GM15510 (cell line): Measurements from ENCODE around the gene MAP3K9.

Source experiments
- POLR2A ChIP-seq: IDR thresholded peaks from 3 replicates; pipeline ENCODE4 v1.6.1; 2011; ENCODE audit warnings: borderline replicate concordance; ENCODE audit not compliant: insufficient read length; ENCODE audit errors: extremely low read depth

MAP3K9 gene

DNA sequence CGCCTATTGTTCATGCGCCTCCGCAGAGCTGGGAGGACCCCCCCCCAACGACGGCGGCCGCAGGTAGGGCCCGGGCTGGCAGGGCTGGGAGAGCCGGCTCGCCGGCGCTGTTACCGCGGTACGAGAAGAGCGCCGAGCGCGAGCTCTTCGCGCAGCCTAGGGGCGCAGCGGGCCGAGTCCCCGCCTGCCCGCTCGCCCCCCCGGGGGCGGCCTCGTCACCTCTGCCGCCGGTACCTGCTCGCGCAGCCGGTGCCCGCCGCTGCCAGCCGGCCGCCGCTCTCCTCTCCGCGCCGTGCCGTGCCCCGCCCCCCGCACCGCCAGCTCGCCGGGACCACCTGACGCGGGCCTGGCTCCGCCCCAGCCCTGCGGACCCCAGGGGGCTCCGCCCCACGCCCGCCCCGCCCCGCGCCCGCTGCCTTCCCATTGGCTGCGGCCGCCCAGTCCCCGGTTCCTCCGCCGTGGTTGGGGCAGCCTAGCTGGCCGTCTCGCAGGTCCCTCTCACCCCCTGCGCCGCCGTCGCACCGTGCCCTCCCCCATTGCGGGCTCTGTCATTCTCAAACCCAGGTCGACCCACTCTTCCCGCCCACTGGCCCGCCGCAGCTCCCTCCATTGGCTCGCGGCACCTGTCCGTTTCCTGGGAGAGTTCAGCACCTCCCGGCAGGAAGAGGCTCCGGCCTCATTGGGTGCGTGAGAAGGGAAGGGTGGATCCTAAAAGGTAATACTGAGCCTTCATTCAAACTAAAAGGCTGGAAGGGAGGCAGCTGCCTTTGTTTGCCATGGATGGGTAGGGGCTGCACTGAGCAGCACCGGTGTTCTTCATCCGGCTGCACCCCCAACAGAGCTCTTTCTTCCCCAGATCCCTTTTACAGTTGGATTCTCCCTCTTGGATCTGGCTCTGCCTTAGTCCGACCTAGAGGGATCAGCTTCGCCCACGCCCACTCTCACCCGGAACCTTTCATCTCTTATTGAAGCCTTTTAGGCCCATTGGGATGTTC lies at the start of gene MAP3K9:
Gene MAP3K9 (minus strand): TSS at position 289 of the 995 bp plus-strand sequence. CDS start 342 bp downstream, outside the sequence.
- TF ChIP-seq POLR2A: peak; percentile 17

DNA sequence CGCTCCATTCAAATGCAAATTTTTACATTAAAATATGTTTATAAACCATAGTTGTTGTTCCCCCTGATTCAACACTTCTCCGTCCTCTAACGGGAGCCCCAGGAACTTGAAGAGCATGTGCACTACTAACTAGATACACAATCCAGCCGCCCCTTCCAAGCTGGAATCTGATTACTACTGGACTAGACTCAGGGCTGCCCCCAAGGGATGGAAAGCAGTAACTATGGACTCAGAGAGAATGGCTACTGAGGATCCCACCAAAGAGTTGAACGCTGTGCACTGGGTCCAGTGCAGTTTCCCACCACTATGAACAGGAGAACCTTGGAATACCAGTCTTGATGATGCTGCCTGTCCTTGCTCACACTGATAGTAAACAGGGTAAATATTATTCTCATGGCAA lies 49.3 kb upstream of the MAP3K9 start:
- TF ChIP-seq POLR2A: no peak

DNA sequence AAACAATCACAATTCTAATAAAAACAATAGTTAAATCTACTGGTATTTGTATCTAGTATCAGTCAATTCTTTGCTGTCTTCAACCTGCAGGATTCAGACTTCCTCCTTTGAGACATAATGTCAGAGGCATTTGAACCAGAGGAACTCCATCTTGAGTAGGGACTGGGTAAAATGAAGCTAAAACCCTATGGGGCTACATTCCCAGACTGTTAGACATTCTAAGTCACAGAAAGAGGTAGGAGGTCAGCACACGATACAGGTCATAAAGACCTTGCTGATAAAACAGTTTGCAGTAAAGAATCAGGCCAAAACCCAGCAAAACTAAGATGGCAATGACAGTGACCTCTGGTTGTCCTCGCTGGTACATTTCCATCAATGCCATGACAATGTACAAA lies 48.2 kb upstream of the MAP3K9 start:
- TF ChIP-seq POLR2A: no peak

DNA sequence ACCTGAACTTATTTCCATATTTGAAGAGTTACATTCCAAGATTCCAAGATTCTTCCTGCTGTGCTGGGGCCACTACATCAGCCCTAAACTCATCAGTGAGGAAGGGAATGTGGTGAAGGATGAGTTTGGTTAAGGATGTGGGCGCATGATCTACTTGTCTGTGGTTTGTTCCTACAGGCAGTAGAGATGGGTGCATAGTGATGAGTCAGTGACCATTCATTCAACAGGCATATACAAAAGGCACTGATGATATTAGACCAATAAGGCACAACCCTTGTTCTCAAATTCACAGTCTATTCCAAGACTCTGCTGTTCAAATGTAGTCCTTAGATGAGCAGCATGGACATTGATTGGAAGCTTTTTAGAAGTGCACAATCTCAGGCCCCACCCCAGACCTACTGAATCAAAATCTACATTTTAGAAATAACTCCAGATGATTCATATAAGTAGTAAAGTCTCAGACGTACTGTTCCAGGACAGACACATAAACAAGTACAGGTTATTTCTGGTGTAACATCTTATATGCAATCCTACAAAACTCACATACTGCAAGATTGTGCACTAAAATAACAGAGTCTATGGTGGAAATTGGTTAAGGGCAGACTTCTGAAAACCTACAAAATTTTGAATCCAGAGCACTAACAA lies 47.7 kb upstream of the MAP3K9 start:
- TF ChIP-seq POLR2A: no peak

DNA sequence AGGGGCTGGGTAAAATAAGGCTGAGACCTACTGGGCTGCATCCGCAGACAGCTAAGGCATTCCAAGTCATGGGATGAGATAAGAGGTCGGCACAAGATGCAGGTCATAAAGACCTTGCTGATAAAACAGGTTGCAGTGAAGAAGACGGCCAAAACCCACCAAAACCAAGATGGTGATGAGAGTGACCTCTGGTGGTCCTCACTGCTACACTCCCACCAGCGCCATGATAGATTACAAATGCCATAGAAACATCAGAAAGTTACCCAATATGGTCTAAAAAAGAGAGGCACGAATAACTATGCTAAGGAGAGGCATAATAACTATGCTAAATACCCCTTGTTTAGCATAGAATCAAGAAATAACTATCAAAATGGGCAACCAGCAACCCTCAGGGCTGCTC lies 46.2 kb upstream of the MAP3K9 start:
- no peak for TF ChIP-seq POLR2A

DNA sequence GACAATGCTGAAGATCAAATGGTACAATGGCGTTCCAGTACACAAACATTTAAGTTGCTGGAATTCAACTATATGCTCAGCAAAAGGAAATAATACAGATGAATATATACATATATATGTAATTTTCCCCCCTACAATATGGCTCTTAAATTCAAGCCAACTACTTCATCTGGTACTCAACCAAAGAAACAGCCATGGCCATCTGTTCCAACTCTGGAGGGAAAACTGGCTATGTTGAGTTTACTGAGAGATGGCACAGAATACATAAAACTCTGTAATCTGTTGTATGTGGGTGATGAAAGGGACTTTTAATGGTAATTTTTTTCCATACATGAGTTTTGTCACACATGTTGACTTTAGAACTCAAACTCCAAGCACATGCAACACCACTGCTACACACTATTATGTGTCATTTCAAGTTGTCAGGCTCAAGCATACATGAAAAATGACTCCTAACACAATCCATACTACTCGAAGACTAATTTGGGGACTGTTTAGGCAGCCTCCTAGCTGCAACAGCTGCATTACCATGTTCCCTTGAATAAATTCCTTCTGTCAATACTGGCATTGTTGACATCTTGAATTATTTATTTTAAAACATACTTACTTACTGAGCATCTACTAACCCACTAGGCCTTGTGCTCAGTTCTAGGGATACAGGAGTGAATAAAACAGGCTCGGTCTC lies 38.2 kb upstream of the MAP3K9 start:
- no peak for TF ChIP-seq POLR2A

DNA sequence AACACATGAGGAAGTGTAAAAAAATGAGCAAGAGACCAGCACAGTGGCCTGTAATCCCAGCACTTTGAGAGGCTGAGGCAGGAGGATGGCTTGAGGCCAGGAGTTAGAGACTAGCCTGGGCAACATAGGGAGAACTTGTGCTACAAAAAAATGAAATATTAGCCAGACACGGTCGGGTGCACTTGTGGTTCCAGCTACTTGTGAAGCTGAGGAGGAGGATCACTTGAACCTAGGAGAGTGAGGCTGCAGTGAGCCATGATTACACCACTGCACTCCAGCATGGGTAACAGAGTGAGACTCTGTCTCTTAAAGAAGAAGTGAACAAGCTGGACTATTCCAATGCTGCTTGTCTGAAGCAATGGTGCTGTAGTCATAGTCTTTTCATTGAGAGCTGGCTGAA lies 36.3 kb upstream of the MAP3K9 start:
- TF ChIP-seq POLR2A: no peak

DNA sequence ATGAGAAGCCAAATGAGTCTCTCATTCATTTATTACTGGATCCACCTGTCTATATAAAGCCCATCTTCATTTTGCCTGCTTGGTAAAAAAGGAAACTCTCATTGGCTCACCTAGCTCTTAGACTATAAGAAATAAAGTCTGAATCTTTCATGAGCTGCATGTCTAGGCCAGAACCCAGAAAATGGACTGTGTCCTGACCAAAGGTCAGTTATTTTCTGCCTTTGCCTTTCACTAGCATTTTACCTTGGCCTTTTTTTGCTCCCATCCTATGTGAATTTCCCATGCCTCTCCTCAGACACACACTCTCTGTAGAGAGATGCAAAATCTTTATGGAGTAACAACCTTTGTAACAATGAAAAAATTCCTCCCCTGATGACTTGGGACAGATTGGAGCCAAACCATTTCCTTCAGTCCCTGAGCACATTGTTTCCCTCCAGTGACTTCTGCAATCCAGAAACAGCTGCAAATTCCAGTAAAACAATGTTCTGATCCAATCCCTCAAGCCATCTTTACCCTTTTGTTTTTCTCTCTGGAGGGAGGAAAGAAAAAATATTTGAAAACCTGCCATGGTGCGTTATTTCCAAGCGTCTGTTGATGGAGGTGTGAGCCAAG lies 33.6 kb upstream of the MAP3K9 start:
- no peak for TF ChIP-seq POLR2A

DNA sequence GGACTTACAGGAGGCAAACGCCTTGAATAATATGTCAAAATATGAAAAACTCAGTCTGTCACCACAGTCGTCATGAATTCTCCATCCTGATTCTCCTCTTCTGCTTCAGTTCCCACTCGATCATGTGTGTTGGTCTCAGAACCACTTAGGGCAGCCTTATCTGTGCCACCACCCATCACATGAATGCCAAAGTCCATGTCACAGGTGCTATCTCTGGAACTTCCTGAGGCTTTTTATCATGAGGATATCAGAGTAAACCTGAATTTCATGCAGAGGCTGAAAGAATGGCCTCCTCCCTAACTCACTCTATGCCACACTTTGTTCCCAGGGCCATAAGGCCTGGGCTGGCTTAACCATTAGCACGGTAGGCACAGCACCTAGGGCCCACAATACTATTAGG lies 28.8 kb upstream of the MAP3K9 start:
- no peak for TF ChIP-seq POLR2A

DNA sequence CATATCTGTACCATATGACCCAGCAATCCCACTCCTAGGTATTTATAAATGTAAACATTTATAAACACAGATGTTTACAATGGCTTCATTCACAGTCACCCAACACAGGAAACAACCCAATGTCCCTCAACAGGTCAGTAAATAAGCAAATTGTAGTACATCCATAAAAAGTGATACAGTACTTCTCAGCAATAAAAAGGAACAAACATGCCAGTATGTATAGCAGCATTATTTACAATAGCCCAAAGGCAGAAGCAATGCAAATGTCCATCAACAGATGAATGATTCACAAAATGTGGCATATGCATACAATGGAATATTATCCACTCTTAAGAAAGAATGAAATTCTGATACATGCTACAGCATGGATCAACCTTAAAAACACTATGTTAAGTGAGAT lies 27.6 kb upstream of the MAP3K9 start:
- TF ChIP-seq POLR2A: no peak

DNA sequence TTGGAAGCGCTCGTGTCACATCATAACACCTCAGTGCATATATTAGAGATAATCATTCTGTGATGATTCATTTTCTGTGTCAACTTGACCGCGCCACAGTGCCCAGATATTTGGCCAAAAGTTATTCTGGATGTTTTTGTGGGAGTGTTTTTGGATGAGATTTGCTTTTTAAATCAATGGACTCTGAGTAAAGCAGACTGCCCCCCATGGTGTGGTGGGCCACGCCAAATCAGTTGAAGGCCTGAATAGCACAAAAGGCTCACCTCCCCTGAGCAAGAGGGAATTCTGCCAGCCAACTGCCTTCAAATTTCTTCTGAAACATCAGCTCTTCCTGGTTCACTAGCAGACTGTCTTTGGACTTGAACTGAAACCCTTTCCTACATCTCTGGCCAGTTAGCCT lies 24.6 kb upstream of the MAP3K9 start:
- no peak for TF ChIP-seq POLR2A

DNA sequence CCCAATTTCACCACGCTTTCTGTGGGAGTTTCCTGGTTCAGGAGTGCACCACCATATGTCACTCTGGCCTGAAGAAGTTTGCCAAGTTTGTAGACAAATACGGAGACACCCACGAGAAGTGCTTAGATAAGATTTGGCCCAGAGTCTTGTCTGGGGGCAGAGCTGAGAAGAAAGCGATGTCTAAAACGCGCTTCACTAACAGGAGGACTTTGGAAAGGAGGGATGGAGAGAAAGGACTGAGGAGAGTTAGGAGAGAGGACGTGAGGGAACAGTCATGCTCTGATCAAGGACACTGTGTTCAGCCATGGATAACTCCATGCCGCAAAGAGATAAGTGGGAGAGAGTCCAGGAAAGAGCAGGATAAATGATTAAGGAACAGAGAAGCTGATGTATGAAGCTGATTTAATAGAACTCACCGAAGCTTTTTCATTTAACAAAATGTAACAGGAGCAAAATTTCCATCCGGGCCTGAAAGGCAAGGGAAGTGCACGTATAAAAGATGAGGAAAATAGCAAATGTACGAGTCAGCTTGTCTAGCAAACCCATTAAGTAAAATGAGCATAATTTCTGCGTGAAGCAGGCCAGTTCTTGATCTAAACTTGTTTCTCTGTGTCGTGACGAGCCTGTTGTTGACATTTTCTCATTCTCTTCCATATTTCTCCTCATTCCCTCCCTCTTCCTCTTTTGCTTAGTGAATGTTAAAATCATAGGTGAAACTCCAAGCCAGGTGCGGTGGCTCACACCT lies 23.4 kb upstream of the MAP3K9 start:
- no peak for TF ChIP-seq POLR2A

DNA sequence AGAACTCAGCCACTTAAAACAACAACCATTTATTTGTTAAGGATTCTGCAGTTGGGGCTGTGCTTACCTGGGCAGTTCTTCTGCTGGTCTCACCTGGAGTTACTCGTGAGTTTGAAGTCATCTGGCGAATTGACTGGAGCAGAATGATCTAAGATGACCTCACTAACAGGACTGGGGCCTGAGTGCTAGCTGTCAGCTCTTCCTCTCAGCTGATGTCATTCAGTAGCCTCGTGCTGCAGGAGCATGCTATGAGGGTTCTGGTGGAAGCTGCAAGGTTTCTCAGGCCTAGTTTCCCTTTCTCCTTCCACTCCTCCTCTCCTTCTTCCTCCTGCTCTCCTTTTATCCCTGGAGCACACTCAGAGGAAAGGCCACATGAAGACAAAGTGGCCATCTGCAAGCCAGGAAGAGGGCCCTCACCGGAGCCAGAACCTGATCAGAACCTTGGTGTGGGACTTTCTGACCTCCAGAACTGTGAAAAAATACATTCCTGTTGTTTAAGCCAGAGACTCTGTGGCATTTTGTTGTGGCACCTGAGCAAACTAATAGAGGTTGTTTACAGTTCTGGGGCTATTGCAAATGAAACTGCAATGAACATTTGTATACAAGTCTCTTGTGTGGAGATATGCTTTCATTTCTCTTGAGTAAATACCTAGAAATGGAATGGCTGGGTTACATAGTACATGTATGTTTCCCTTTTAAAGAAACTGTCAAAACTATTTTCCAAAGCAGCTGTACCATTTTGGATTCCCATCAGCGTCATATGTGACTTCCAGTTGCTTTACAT lies 21.9 kb upstream of the MAP3K9 start:
- no peak for TF ChIP-seq POLR2A
